OCI-LY3 (cell line): ENCODE data around the gene H2AZ1.

Experiments used
- EZH2phosphoT487 ChIP-seq: fragments of 200-600 bp; shearing (Covaris generic); IDR thresholded peaks from 2 replicates; pipeline ENCODE4 v1.6.1; 2018; ENCODE audit warnings: antibody characterized with exemption, mixed run types, low read depth
- TF ChIP-seq, protein P1 (sequence below): fragments of 200-600, 300-600 bp; sonication (generic); IDR thresholded peaks from 2 replicates; pipeline ENCODE4 v1.5.1; 2014; ENCODE audit warnings: antibody characterized with exemption, low read length, low read depth

DNA sequence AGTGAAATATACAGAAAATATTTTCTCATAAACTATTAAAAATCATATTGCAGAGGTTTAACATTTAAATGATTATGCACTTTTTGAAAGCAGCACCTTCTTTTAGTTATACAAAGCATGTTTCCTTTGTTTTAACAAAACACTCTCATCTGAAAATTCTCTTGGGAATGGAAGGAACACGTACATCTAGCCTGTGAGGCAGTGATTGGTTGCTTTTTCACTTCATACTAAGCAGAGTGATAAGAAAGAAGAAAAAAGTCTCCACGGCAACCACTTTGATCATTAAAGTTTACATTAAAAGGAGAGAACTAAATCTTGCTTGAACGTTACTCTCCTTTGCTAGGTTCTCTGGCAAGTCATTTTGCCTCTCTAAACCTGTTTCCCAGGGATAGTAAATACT, 41.7 kb upstream of the H2AZ1 start:
- TF ChIP-seq, protein P1, sequence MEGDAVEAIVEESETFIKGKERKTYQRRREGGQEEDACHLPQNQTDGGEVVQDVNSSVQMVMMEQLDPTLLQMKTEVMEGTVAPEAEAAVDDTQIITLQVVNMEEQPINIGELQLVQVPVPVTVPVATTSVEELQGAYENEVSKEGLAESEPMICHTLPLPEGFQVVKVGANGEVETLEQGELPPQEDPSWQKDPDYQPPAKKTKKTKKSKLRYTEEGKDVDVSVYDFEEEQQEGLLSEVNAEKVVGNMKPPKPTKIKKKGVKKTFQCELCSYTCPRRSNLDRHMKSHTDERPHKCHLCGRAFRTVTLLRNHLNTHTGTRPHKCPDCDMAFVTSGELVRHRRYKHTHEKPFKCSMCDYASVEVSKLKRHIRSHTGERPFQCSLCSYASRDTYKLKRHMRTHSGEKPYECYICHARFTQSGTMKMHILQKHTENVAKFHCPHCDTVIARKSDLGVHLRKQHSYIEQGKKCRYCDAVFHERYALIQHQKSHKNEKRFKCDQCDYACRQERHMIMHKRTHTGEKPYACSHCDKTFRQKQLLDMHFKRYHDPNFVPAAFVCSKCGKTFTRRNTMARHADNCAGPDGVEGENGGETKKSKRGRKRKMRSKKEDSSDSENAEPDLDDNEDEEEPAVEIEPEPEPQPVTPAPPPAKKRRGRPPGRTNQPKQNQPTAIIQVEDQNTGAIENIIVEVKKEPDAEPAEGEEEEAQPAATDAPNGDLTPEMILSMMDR = no peak
- no peak for TF ChIP-seq EZH2phosphoT487
